Stimulated activated CD4-positive, alpha-beta T cell treated with anti-CD3 and anti-CD28 coated beads, Interleukin-4, amount 100 ng/mL, for 4 hours (primary cell): Measurements from ENCODE around the gene ELMOD2.

ENCODE experiments used
- DNase-seq, 2 experiments: peaks; one replicate each; pipeline ENCODE4 v3.0.0-alpha.2; 2020

The ELMOD2 gene

GRCh38 chr4:140584439-140584838 lies 60.5 kb downstream of the ELMOD2 start:
- no peak for DNase-seq

- DNase-seq = no peak
Measured at GRCh38 chr4:140595065-140595464, 71.1 kb downstream of the ELMOD2 start.

- DNase-seq = no peak
Measured at GRCh38 chr4:140600408-140600807, 76.4 kb downstream of the ELMOD2 start.

GRCh38 chr4:140602714-140603113 lies 78.7 kb downstream of the ELMOD2 start:
- DNase-seq = no peak

- no peak for DNase-seq
Measured at GRCh38 chr4:140603286-140603685, 79.3 kb downstream of the ELMOD2 start.
